Measurements from ENCODE around the gene LAMA3.

Gene LAMA3

DNA sequence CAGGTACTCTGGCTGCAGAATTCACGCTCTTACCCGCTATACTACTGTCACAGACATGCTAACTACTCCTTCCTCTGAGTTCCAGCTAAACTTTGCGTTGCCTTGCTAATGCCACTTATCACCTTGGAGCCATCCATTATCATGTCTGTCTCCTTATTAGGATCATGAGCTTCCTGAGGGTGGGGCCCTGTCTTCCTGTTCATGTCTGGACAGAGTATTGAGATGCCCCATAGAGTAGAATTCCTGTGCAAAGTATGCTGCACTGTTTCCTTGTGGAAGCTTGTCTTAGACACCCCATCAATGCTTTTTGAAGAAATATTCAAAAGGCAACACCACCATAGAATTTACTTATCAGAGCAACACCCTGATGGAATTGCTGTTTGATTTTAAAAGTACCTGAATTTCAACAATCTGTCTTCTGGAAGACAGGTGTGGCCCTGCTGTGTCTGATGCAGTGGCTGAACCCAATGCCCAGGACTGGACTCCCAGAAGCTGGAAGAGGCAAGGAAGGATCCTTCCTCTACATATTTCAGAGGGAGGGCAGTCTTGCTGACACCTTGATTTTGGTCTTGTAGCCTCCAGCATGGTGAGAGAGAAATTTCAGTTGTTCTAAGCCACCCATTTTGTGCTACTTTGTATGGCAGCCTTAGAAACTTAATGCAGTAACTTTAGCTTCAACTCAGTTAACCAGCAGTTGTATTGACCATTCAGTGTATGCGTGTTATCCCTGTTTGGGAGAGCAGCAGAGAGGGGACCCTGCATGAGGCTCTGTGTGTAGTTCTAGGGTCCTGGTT lies 5.6 kb downstream of the LAMA3 start:
- TF ChIP-seq, protein P1, sequence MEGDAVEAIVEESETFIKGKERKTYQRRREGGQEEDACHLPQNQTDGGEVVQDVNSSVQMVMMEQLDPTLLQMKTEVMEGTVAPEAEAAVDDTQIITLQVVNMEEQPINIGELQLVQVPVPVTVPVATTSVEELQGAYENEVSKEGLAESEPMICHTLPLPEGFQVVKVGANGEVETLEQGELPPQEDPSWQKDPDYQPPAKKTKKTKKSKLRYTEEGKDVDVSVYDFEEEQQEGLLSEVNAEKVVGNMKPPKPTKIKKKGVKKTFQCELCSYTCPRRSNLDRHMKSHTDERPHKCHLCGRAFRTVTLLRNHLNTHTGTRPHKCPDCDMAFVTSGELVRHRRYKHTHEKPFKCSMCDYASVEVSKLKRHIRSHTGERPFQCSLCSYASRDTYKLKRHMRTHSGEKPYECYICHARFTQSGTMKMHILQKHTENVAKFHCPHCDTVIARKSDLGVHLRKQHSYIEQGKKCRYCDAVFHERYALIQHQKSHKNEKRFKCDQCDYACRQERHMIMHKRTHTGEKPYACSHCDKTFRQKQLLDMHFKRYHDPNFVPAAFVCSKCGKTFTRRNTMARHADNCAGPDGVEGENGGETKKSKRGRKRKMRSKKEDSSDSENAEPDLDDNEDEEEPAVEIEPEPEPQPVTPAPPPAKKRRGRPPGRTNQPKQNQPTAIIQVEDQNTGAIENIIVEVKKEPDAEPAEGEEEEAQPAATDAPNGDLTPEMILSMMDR (IDR thresholded peaks at IDR 0.05; ENCODE audit: low read depth, low read length) = no peak

GRCh38 chr18:23701017-23701416 lies 11.8 kb downstream of the LAMA3 start:
- TF ChIP-seq, protein P1 (IDR thresholded peaks at IDR 0.05; ENCODE audit: low read depth, low read length) = no peak
- no peak for DNase-seq (ENCODE audit: extremely low read depth, low read depth)

More for the DNA sequence above, 5.6 kb downstream of the LAMA3 start:
- no peak for DNase-seq (ENCODE audit: extremely low read depth, low read depth)

DNA sequence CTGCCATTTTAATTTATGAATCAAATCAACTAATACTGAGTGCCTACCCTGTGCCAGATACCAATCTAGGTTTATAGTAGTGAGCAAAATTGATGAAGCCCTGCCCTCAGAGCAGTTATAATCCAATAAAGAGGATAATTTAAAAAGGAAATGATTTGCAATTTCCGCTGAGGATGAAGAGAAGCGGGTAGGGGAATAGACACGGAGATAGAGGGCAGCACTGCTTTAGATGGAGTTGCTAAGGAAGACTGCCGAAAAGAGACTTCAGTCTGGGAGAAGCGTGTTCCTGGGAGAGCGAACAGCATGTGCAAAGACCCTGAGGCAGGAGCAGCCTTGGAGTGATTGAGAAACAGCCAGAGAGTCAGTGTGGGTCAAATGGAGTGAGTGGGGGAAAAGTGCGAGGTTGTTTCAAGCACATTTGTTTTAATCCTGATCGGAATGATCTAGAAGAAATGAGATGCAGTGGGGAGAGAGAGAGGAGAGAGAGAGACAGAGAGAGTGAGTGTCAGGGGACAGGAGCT lies 12.4 kb downstream of the LAMA3 start:
- no peak for DNase-seq (ENCODE audit: extremely low read depth, low read depth)
- TF ChIP-seq, protein P1 (IDR thresholded peaks at IDR 0.05; ENCODE audit: low read depth, low read length) = no peak

DNA sequence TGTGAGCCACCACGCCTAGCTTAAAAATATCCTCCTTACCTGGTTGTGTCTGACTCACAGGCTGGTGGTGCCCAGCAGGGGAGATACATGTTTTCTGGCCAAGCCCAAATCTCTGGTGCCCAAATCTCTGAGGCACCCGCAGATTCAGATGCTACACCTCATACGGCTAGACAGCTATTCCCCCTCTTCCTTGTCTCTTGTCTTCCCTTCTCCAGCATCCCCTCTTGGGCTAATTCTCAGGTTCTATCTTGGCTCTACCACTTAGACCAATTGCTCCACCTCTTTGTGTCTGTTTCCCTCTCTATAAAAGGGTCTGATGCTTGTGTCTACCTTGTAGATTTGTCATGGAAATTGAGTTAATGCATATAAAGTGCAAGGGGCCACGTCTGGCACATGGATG lies 13.4 kb downstream of the LAMA3 start:
- TF ChIP-seq, protein P1 (IDR thresholded peaks at IDR 0.05; ENCODE audit: low read depth, low read length) = no peak
- DNase-seq (ENCODE audit: extremely low read depth, low read depth) = no peak

- TF ChIP-seq, protein P1 (IDR thresholded peaks at IDR 0.05; ENCODE audit: low read depth, low read length) = peak; percentile 58
- peak; percentile 45 for DNase-seq (ENCODE audit: extremely low read depth, low read depth)
Measured at GRCh38 chr18:23703057-23703986, 14.1 kb downstream of the LAMA3 start.

DNA sequence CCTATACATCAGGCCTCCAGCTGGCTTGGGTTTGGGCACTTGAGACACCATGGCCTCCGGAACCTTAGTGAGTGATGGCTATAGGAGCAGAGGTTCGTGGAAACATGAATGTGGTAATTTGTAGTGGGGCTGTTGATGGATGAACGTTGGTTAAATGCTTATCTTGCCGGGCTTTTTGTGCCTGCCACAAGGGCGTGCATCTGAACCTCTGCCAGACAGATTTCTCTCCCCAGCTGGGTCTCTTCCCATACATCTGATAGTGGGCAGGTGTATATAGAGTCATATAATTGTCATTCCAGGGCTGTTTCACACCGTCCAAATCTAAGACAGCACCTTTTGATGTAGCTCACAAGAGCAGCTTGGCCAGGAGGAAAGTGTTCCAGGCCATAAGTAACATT lies 14.7 kb downstream of the LAMA3 start:
- TF ChIP-seq, protein P1 (IDR thresholded peaks at IDR 0.05; ENCODE audit: low read depth, low read length) = no peak
- DNase-seq (ENCODE audit: extremely low read depth, low read depth) = no peak
